Subcutaneous adipose tissue (tissue), 4 donors: ENCODE results near the gene KLHL9. TPM values are rescaled to one million over a fixed set of nuclear protein-coding genes. Genes with fewer than 3 reads are reported as not detected.

Source experiments
- total RNA-seq, 4 donors: library from RNA; depleted of rRNA; stranded (reverse); fragments of >200 nt; gene quantifications; one replicate each; pipeline ENCODE4 v1.1.0, GENCODE V29; 2016
- TF ChIP-seq, protein P1 (sequence below): fragments of 450-650 bp; IDR thresholded peaks from one replicate; pipeline ENCODE4 v1.5.1; 2016; ENCODE audit warnings: low read depth, mild to moderate bottlenecking, control low read depth, antibody characterized with exemption, moderate library complexity

Gene KLHL9
- total RNA-seq, 4 donors from 2014 or later: 18.6 to 28.4 (median 26.5) TPM

DNA sequence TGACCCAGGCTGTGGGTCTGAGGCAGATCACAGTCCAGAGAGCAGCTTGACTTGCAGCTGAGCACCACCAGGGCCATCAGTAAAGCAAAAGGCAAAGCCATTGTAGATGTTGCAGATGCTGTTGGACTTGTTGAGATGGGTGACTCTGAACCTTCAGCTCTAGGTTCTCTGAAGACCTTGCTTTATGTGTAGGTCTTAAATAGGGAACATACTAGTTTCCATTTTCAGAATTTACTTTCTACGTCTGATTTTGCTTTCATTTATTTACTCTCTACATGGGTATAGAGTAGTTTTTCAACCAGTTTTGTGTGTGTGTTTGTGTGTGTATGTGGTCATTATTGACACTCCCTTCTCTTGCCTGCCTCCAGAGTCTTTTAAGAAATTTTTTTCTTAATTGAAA is 15.6 kb upstream of the KLHL9 start, which contains the start of gene IFNA6:
Gene IFNA6 (minus strand): TSS at position 101 of the 400 bp plus-strand sequence. CDS start 0 bp downstream, at position 101.
- TF ChIP-seq, protein P1, sequence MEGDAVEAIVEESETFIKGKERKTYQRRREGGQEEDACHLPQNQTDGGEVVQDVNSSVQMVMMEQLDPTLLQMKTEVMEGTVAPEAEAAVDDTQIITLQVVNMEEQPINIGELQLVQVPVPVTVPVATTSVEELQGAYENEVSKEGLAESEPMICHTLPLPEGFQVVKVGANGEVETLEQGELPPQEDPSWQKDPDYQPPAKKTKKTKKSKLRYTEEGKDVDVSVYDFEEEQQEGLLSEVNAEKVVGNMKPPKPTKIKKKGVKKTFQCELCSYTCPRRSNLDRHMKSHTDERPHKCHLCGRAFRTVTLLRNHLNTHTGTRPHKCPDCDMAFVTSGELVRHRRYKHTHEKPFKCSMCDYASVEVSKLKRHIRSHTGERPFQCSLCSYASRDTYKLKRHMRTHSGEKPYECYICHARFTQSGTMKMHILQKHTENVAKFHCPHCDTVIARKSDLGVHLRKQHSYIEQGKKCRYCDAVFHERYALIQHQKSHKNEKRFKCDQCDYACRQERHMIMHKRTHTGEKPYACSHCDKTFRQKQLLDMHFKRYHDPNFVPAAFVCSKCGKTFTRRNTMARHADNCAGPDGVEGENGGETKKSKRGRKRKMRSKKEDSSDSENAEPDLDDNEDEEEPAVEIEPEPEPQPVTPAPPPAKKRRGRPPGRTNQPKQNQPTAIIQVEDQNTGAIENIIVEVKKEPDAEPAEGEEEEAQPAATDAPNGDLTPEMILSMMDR: no peak

DNA sequence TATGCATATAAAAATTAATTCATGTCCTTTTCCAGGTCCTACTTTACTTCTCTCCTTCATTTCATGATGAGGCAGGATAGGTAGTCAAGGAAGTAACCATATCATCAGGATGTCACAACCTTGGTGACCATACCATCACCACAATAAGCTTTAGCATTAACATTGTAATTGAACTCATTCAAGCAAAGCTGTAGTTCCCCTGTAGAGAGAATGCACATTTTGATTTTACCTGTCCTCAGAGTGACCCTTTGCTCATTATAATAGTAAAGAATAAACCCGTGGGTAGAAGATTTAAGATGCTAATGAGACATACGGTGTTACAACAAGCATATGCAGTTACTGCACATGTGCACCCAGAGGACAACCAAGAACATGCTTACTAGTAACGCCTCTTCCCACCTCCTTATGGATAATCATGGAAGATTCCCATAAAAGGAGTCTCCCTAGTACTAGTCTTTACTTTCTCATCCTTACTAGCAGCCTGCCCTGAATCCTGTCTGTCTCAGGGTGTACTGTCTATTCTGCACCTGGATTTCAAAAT is 13.3 kb upstream of the KLHL9 start:
- TF ChIP-seq, protein P1: no peak

DNA sequence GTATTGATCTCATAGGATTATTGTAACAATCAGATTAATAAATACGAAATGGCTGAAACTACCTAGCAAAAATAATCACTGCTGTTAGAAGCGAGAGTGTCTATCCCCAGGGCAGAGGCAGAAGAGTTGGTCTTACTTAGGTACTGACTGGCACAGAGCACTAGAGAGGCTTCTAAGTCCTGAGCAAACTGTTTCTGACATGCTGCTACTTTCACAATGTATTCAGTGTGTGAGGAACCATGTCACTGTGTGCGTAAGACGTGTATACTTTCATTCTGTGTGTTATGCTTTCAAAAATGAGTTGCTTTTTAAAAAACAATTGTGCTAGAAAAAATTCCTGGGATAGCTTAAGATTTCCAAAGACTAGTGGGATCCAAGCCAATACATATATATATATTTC is 5.5 kb upstream of the KLHL9 start:
- TF ChIP-seq, protein P1: no peak

DNA sequence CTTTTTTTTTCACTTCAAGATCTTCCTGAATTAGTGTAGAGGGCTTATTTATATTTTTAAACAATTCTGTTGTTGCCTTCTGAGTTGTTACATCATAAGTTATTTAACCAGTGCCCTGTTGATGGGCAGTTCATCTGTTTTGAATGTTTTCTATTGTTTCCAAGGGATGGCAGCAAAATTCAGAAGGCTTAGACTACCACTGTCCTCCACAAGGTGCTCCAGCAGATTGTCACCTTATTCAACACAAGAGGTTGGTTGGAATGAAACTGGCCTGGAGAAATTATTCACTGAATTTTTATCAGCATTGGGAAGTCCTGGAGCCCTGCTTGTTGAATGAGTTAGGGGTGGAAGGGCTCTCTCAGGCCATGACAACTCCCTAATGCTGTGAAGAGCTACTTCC is 1.3 kb upstream of the KLHL9 start:
- TF ChIP-seq, protein P1: no peak

DNA sequence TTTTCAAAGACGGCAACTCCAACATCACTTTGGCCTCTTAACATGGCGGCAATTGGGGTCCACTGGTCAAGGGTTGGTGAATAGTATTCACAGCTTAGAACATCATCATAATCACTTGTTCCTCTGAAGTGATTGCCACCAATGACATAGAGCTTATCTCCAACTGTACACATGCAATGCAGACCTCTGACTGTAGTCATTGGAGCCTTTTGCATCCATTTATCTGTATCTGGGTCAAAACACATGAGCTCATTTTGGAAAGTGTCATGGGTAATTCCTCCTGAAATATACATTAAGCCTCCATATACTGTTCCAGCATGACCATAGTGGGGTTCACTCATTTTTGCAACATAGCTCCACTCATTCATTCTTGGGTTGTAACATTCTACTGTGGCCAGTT is 2.0 kb downstream of the KLHL9 start:
- TF ChIP-seq, protein P1: no peak

DNA sequence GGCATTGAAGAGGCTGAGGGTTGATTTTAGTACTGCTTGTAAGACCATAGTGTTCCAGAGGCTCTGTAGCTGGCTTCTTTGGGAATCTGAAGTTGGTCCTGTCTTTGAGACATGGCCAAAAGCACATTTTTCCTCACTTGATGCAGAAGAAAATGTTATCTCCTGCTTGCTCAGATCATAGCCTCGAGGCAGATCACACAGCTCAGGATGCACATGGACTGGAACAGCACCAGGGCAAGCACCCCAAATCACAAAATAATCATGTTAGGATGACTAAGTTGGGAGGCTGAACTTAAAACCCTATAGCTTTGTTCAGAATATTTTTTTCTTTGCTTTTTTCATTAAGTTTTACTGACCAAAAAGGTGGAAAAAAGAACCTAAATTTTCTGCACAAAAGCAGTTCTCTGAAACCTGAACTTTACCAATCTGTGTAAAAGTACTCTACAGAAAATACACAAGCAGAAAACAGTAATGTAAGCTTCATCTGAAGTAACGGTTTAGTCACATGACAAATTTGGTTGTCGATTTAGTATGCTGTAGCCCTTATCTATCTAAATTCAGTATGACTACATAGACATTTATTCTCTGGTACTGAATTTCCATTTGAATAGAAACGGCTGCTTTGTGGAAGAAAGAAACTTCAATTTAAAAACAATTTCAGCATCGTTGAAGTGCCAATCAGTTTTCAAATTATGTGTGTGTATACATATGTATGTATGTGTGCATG is 3.4 kb downstream of the KLHL9 start:
- TF ChIP-seq, protein P1: no peak

DNA sequence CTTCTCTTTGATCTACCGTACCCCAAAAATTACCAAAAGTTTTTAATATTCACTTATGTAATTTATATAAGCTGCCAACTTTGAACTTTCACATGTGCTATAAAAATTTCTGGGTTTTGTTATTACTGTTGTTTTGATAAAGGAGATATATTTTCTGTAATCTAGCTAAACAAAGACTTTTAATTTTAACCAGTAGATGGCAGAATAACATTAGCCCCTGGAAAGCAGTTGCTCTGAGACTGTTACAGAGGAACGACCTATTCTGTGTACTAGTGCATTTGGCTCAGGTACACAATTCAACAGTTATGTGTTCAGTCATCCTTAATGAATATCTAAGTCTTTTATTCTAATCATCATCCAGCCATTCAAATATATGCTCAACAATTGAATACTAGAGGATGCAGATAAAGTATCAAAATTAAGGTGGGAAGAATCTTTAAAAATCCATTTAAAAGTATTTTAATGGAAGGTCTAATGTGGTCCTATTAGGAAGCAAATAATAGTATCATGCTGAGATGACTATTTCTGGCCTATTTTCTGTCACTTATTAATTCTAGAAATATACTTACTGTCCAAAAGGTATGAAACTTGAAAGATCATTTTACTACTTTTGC is 8.6 kb downstream of the KLHL9 start:
- TF ChIP-seq, protein P1: no peak
